Type B pancreatic cell (in vitro differentiated cells): ENCODE results near the gene GRIA4. TPM values are rescaled to one million over a fixed set of nuclear protein-coding genes. Genes with fewer than 3 reads are reported as not detected.

Experiments
- DNase-seq: peaks from one replicate; pipeline ENCODE4 v3.0.0; 2021; ENCODE audit warnings: mixed read lengths; ENCODE audit not compliant: unreplicated experiment; ENCODE audit errors: extremely low spot score
- H3K27ac Mint-ChIP-seq: 2 replicates; pipeline ENCODE4 v1.8.0; 2021; ENCODE audit warnings: mild to moderate bottlenecking, mixed read lengths
- H3K27me3 Mint-ChIP-seq: 2 replicates; pipeline ENCODE4 v1.8.0; 2021; ENCODE audit warnings: mixed read lengths
- H3K36me3 Mint-ChIP-seq: 2 replicates; pipeline ENCODE4 v1.8.0; 2021; ENCODE audit warnings: mixed read lengths
- H3K4me1 Mint-ChIP-seq: one replicate; pipeline ENCODE4 v1.8.0; 2021; ENCODE audit warnings: mixed read lengths; ENCODE audit not compliant: unreplicated experiment
- H3K4me3 Mint-ChIP-seq: 2 replicates; pipeline ENCODE4 v1.8.0; 2021; ENCODE audit warnings: mild to moderate bottlenecking, mixed read lengths
- H3K9me3 Mint-ChIP-seq: 2 replicates; pipeline ENCODE4 v1.8.0; 2021; ENCODE audit warnings: mixed read lengths
- total RNA-seq: library from RNA; stranded (reverse); gene quantifications from 2 replicates; pipeline ENCODE4 v1.2.1, GENCODE V29; 2021; ENCODE audit warnings: low replicate concordance
- TF ChIP-seq, protein P1 (sequence below): fragments of 200-600 bp; sonication (generic); conservative IDR thresholded peaks from 2 replicates; pipeline ENCODE4 v1.5.0; 2021; ENCODE audit warnings: antibody characterized with exemption, mild to moderate bottlenecking

Gene GRIA4
- total RNA-seq, 1 donor from 2014 or later = 26.7 TPM

DNA sequence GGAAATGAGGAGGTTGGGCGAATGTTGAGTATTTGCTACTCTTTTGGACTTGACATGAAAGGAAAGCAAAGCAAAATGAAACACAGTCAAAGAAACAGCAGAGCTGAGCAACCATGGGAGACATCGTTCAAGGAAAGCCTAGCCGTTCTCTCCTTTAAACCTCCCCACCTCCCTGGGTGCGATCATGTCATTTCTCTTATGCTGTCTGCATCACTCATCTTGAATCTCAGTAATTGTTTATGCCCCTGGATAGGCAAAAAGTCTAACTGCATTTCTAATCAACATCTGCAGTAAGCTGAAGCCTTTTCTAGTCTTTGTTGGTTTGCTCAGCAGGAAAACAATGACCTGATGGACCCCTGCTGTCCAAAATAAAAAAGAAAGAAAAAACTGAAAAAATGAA, 305.1 kb downstream of the GRIA4 start:
- Mint-ChIP-seq H3K27ac (no peak overlapping the region), H3K4me3 (no peak overlapping the region), H3K36me3 (no peaks in the 10 kb centered on the region), H3K27me3 (no peaks in the 10 kb centered on the region), H3K9me3 (no peaks in the 10 kb centered on the region), H3K4me1 (no peaks in the 10 kb centered on the region)
- no peak for DNase-seq
- TF ChIP-seq, protein P1, sequence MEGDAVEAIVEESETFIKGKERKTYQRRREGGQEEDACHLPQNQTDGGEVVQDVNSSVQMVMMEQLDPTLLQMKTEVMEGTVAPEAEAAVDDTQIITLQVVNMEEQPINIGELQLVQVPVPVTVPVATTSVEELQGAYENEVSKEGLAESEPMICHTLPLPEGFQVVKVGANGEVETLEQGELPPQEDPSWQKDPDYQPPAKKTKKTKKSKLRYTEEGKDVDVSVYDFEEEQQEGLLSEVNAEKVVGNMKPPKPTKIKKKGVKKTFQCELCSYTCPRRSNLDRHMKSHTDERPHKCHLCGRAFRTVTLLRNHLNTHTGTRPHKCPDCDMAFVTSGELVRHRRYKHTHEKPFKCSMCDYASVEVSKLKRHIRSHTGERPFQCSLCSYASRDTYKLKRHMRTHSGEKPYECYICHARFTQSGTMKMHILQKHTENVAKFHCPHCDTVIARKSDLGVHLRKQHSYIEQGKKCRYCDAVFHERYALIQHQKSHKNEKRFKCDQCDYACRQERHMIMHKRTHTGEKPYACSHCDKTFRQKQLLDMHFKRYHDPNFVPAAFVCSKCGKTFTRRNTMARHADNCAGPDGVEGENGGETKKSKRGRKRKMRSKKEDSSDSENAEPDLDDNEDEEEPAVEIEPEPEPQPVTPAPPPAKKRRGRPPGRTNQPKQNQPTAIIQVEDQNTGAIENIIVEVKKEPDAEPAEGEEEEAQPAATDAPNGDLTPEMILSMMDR = no peak

DNA sequence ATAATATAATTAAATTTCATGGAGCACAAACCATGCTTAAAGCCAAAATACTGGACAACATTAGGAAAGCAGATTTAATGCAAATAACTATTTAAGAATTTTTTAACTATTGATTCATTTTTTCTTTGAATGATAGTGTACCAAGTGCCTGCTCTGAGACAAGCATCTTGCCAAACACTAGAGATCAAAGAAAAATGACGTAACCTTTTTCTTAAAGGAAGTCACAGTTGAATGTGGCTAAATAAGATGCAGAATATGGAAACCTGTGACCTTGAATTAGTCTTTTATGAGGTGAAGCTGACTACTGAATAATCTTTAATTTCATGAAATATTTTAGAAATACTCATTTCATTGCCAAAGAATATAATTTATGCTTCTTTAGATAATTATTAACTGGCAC, 308.2 kb downstream of the GRIA4 start:
- Mint-ChIP-seq H3K27ac (no peak overlapping the region), H3K9me3 (no peaks in the 10 kb centered on the region), H3K4me3 (no peak overlapping the region), H3K4me1 (no peaks in the 10 kb centered on the region), H3K36me3 (no peaks in the 10 kb centered on the region), H3K27me3 (no peaks in the 10 kb centered on the region)
- TF ChIP-seq, protein P1 = no peak
- DNase-seq = no peak

DNA sequence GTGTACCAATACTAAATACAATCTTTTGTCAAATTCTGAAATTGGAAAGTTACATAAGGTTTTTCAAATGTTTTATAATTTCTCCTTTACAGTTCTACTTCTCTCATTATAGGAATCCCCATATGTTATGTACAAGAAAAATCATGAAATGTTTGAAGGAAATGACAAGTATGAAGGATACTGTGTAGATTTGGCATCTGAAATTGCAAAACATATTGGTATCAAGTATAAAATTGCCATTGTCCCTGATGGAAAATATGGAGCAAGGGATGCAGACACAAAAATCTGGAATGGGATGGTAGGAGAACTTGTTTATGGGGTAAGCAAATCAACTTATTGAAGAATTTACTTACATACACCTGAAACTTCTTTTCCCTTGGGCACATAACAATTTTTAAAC, 308.7 kb downstream of the GRIA4 start:
- Mint-ChIP-seq H3K27me3 (no peaks in the 10 kb centered on the region), H3K4me3 (no peak overlapping the region), H3K27ac (no peak overlapping the region), H3K4me1 (no peaks in the 10 kb centered on the region), H3K36me3 (no peaks in the 10 kb centered on the region), H3K9me3 (no peaks in the 10 kb centered on the region)
- no peak for DNase-seq
- TF ChIP-seq, protein P1 = no peak

DNA sequence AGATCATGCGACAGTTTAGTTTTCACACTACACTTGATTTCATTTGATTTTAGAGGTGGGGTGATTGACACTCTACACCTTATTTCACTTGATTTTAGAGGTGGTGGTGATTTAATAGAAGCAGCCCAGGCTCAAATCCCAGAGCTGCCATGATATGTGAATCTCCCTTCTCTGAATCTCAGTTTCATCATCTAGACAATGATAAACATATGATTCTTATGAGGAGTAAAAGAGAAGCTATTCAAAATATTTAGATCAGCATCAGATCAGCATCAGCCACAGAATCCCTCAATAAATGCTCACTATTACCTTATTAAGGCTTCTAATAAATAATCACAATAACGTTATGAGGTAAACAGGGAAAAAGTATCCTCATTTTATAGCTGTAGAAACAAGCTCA, 313.4 kb downstream of the GRIA4 start:
- H3K27me3 Mint-ChIP-seq = no peaks in the 10 kb centered on the region
- H3K36me3 Mint-ChIP-seq = no peaks in the 10 kb centered on the region
- DNase-seq = no peak
- H3K4me3 Mint-ChIP-seq = no peak overlapping the region
- no peaks in the 10 kb centered on the region for H3K9me3 Mint-ChIP-seq
- TF ChIP-seq, protein P1 = no peak
- H3K27ac Mint-ChIP-seq = no peak overlapping the region
- H3K4me1 Mint-ChIP-seq = no peaks in the 10 kb centered on the region

DNA sequence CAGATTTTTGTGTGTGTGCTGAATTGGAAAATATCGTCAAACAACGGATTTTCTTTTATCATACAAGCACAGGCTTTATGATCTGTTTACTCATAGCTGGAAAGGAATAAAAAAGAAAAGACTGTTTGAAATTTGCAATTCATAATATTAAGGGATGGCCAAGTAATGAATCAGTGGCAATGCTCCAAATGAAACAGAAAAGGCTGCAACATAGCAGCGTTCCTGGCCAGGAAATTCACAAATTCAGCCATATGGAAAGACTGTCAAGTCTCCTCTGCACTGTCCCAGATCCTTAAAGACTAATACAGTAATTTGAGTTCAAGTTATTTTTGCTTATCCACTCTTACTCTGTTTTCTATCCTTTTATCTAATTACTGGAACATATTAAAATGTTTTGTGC, 313.9 kb downstream of the GRIA4 start:
- Mint-ChIP-seq H3K9me3 (no peaks in the 10 kb centered on the region), H3K4me1 (no peaks in the 10 kb centered on the region), H3K27ac (no peak overlapping the region), H3K36me3 (no peaks in the 10 kb centered on the region), H3K4me3 (no peak overlapping the region), H3K27me3 (no peaks in the 10 kb centered on the region)
- no peak for DNase-seq
- TF ChIP-seq, protein P1 = no peak
